ENCODE data around the gene ASAP2. TPM values are rescaled to one million over a fixed set of nuclear protein-coding genes. Genes with fewer than 3 reads are reported as not detected.

The ASAP2 gene
- total RNA-seq, 2 experiments from 2014 or later: not detected

DNA sequence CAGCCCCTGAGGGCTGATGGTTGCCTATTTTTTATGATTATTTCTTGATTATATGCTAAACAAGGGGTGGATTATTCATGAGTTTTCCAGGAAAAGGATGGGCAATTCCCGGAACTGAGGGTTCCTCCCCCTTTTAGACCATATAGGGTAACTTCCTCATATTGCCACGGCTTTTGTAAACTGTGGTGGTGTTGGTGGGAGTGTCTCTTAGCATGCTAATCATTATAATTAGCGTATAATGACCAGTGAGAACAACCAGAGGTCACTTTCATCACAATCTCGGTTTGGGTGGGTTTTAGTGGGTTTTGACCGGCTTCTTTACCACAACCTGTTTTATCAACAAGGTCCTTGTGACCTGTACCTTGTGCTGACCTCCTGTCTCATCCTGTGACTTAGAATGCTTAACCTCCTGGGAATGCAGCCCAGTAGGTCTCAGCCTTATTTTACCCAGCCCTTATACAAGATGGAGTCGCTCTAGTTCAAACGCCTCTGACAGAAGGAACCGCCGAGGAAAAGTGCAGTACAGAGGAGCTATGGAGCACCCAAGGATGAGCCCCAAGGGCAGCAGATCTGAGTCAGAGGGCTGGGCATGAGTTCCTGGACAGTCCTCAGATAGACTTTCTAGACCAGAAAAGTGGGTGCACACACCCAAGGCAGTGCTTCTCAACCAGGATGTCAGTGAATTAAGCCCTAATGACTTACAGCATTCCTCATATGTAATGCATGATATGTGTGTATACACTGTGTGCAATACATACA, 37.1 kb upstream of the ASAP2 start:
- DNase-seq (no peak), ATAC-seq (no peak)
- Mint-ChIP-seq H3K9me3 (ENCODE audit: insufficient read depth) (no peaks in the 10 kb centered on the region), H3K4me1 (ENCODE audit: low read depth) (no peaks in the 10 kb centered on the region), H3K36me3 (ENCODE audit: low read depth) (no peaks in the 10 kb centered on the region), H3K4me3 (no peak overlapping the region), H3K27me3 (ENCODE audit: low read depth) (peaks cover 8% of the 10 kb centered on the region), H3K27ac (no peak overlapping the region)
- ChIA-PET POLR2A (no interaction called here), CTCF (no interaction called here)

DNA sequence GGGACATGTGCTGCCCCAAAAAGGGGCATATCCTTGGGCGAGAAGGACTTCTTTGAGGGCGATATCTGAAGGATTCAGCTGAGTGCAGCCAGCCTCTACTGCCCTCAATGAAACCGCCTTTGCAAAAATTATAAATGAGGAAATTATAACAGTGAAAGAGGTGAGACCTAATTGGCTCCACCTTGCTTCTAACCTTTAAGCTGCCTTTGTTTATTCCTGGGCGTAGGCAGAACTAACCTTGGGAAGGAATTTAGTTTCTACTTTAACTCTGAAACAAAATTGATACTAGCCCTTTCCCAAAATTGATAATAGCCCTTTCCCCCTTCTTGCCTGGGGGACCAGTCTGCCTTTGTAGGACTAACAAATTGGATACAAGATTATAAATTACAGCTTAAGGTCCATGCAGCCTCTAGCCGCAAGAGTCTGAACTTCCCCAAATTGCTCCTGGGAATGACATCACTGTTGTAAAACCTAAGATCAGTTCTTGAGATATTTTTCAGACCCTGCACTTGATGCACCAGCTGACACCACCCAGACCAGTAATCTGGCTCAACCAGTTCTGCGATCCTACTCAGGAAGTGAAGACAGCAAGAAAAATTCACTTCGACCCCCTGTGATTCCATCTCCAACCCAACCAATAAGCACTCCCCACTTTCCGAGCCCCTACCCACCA, 36.0 kb upstream of the ASAP2 start:
- Mint-ChIP-seq H3K36me3 (ENCODE audit: low read depth) (no peaks in the 10 kb centered on the region), H3K27ac (no peak overlapping the region), H3K4me1 (ENCODE audit: low read depth) (no peaks in the 10 kb centered on the region), H3K4me3 (no peak overlapping the region), H3K9me3 (ENCODE audit: insufficient read depth) (no peaks in the 10 kb centered on the region), H3K27me3 (ENCODE audit: low read depth) (peaks cover 8% of the 10 kb centered on the region)
- CTCF ChIA-PET: no interaction called here
- DNase-seq (no peak), ATAC-seq (no peak)
- POLR2A ChIA-PET: interaction anchor here (0.7 kb wide), 1 partner anchor 817 kb away, joined by 4 read pairs; no protein-coding TSS in a partner anchor

DNA sequence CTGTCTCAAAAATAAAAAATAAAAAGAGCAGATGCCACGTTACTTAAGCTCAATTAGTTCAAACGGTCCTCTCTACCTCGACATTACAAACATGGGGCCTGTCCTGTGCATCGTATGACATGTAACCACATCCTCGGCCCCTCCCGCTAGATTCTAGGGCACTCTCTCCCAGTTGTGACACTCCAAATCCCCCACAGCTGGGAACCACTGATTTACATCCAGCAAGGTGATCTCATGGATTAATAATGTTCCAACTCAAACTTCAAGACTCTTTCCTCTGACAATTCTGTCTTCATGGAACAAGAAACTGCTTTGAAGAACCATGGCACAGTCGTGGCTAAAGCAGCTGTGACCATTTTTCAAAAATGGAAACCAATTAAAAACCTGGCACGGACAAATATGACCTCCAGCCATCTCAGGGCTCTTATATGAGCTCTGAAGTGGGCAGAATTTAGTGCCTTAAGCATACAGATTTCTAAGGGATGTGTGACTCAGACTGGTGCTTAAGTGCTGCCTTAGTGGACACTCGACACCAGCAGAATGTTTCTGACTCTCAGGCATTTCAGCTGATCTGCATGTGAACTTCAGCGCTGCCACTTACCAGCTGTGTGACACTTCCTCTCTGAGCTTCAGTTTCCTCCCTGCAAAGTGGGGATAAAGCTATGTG, 31.7 kb upstream of the ASAP2 start:
- no peak overlapping the region for H3K27ac Mint-ChIP-seq
- POLR2A ChIA-PET: no interaction called here
- CTCF ChIA-PET: no interaction called here
- no peaks in the 10 kb centered on the region for H3K36me3 Mint-ChIP-seq (ENCODE audit: low read depth)
- H3K4me3 Mint-ChIP-seq: no peak overlapping the region
- H3K4me1 Mint-ChIP-seq (ENCODE audit: low read depth): no peaks in the 10 kb centered on the region
- peaks cover 8% of the 10 kb centered on the region for H3K27me3 Mint-ChIP-seq (ENCODE audit: low read depth)
- no peak for DNase-seq
- H3K9me3 Mint-ChIP-seq (ENCODE audit: insufficient read depth): no peaks in the 10 kb centered on the region
- no peak for ATAC-seq

DNA sequence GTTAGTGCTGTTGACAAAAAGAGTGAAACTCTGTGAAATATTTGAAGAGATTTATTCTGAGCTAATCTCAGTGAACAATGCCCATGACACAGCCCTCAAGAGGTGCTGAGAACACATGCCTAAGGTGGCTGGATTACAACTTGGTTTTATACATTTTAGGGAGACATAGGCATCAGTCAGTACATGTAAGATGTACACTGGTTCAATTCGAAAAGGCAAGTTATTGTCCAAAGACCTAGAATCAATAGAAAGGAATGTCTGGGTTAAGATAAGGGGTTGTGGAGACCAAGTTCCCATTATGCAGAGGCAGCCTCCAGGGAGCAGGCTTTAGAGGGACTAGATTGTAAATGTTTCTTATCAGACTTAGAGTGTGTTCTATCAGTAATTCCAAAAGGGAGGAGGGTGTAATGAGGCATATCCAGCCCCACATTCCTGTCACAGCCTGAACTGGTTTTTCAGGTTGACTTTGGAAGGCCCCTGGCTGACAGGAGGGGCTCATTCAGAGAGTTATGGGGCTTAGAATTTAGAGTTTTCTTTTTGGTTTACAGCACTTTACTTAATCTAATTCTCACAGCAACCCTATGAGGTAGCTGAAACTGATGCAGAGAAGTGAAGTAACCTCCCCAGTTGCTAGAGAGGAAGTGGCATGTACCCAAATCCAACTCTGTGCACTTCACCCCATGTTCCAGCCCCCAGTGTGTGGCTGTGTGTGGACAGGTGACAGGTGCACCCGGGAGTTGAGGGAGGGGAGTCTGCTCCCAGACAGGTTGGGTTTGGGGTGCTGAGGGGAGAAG, 28.3 kb upstream of the ASAP2 start:
- Mint-ChIP-seq H3K4me3 (no peak overlapping the region), H3K27me3 (ENCODE audit: low read depth) (no peaks in the 10 kb centered on the region), H3K36me3 (ENCODE audit: low read depth) (no peaks in the 10 kb centered on the region), H3K9me3 (ENCODE audit: insufficient read depth) (no peaks in the 10 kb centered on the region), H3K4me1 (ENCODE audit: low read depth) (no peaks in the 10 kb centered on the region), H3K27ac (no peak overlapping the region)
- CTCF ChIA-PET: no interaction called here
- ATAC-seq (no peak), DNase-seq (no peak)
- POLR2A ChIA-PET: no interaction called here

DNA sequence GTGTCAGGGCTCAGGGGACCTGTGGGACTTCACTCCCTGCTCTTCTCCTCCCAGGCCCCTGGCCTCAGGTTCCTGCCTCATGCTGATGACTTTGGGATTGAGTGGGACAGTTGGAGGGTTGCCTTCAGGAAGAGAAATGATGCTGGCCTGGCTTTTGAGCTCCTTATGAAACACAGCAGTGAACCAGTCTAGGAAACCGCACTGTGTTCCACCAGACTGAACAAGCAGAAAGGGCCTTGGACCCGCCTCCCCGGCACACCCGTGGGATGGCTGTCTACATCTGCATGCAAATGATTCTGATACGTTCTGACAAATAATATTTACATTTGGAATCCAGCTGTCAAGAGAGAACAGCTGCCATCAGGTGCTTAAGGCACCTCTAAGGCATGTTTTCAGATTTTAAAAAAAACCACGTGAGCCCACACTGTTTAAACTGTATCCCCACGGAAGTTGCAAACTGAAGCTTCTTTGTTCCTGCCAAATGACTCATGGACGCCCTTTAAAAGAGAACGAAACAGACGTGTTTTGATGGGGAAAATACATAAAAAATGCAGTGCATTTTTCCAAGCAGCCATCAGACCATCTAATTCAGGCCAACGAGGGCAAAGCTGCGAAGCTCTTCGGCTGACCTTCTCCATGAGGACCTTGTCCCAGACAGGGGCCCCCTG, 27.6 kb upstream of the ASAP2 start:
- Mint-ChIP-seq H3K4me3 (no peak overlapping the region), H3K9me3 (ENCODE audit: insufficient read depth) (no peaks in the 10 kb centered on the region), H3K36me3 (ENCODE audit: low read depth) (no peaks in the 10 kb centered on the region), H3K27me3 (ENCODE audit: low read depth) (no peaks in the 10 kb centered on the region), H3K4me1 (ENCODE audit: low read depth) (no peaks in the 10 kb centered on the region), H3K27ac (no peak overlapping the region)
- CTCF ChIA-PET: no interaction called here
- DNase-seq (no peak), ATAC-seq (no peak)
- POLR2A ChIA-PET: no interaction called here

DNA sequence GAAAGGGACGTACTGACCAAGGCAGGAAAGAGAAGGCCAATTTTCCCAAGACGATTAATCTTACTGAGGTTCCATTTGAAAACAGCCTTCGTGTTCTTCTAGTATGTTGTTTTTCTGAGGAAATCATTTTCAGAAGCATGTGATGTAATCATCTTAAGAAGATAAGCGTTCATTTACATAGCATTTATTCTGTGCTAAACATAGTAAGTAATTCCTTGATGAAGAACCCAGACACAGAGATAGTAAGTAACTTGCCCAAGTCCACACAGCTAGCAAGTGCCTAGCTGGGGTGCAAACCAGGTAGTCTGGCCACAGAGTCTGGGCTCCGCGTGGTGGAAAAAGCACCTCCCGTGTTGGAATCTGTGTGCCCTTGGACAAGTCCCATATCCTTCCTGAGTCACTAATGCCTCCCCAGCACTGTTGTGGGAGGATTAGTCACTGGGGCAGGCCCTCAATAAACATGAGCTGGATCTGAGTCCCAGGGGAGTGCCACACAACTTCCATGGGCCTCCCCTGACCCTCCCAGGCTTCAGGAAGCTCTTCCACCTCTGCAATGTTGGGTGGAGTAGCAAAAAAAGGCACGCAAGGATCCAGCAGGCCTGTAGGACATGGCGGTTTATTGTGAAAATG, 26.9 kb upstream of the ASAP2 start:
- H3K27me3 Mint-ChIP-seq (ENCODE audit: low read depth): no peaks in the 10 kb centered on the region
- no peak for DNase-seq
- POLR2A ChIA-PET: no interaction called here
- CTCF ChIA-PET: no interaction called here
- H3K27ac Mint-ChIP-seq: no peak overlapping the region
- no peak overlapping the region for H3K4me3 Mint-ChIP-seq
- no peaks in the 10 kb centered on the region for H3K4me1 Mint-ChIP-seq (ENCODE audit: low read depth)
- H3K36me3 Mint-ChIP-seq (ENCODE audit: low read depth): no peaks in the 10 kb centered on the region
- no peaks in the 10 kb centered on the region for H3K9me3 Mint-ChIP-seq (ENCODE audit: insufficient read depth)
- no peak for ATAC-seq

DNA sequence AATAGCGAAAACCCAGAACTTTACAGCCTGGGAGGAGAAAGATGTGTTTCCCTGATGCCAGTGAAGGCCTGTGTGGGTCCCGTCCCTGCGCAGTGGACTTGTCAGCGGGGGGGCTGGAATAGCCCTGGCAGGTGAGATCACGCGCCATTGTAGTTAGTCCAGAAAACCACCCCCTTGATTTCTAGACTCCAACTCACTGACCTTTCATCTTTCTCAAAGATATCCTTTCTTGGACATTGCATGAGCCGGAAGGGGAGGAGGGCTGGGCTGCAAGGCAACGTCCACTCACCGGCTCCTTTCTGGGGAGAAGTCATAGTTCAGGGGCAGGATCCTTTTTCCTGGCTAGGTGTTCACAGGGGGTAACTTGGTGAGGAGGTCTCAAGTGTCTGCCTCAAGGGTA, 22.3 kb upstream of the ASAP2 start:
- CTCF ChIA-PET: no interaction called here
- no peaks in the 10 kb centered on the region for H3K27me3 Mint-ChIP-seq (ENCODE audit: low read depth)
- H3K4me3 Mint-ChIP-seq: no peak overlapping the region
- H3K27ac Mint-ChIP-seq: no peak overlapping the region
- H3K36me3 Mint-ChIP-seq (ENCODE audit: low read depth): no peaks in the 10 kb centered on the region
- H3K4me1 Mint-ChIP-seq (ENCODE audit: low read depth): no peaks in the 10 kb centered on the region
- DNase-seq: no peak
- ATAC-seq: no peak
- POLR2A ChIA-PET: no interaction called here
- H3K9me3 Mint-ChIP-seq (ENCODE audit: insufficient read depth): no peaks in the 10 kb centered on the region

DNA sequence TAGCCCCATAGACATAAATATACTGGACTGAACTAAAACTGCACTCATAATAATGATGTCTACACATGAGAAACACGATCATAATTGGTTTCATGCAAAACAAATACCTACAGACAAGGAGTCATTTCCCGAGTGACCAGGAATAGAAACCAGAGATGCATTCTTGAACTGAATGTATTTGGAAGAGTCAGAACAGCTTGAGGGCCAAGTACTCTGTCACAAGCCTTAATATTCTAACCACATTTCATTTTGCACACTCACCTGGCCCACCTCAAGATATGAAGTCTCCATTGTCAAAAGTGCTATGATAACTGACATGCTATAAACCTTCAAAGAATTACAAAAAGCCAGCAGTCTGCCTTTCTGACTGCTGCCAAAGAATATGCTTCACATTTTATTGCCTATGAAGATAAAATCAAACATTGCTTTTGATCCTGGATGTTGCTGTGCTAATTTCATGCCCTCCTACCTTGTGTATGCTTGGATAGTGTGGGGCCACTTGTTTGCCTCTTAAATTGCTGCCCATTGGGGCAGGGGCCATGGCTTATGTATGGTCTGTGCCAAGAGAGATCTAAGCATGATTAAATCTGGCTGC, 18.9 kb upstream of the ASAP2 start:
- Mint-ChIP-seq H3K4me1 (ENCODE audit: low read depth) (no peaks in the 10 kb centered on the region), H3K27me3 (ENCODE audit: low read depth) (no peaks in the 10 kb centered on the region), H3K36me3 (ENCODE audit: low read depth) (no peaks in the 10 kb centered on the region), H3K4me3 (no peak overlapping the region), H3K27ac (no peak overlapping the region), H3K9me3 (ENCODE audit: insufficient read depth) (no peaks in the 10 kb centered on the region)
- no peak for DNase-seq
- no peak for ATAC-seq
- ChIA-PET POLR2A (no interaction called here), CTCF (no interaction called here)

DNA sequence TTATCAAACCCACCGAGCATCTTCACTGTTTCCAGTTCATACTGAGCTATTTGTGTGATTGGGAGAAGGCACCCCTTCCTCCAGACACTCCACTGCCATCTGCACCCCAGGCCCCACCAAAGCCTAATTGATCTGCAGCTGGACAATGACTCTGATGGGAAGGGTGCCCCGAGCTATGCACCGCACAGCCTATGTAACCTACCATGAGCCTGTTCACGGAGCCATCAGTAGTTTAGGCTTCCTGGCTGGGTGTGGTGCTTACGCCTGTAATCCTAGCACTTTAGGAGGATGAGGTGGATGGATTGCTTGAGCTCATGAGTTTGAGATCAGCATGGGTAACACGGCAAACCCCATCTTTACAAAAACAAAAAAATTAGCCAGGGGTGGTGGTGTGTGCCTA, 17.8 kb upstream of the ASAP2 start:
- no peaks in the 10 kb centered on the region for H3K9me3 Mint-ChIP-seq (ENCODE audit: insufficient read depth)
- DNase-seq: no peak
- H3K36me3 Mint-ChIP-seq (ENCODE audit: low read depth): no peaks in the 10 kb centered on the region
- H3K4me3 Mint-ChIP-seq: no peak overlapping the region
- ChIA-PET POLR2A (no interaction called here), CTCF (no interaction called here)
- ATAC-seq: no peak
- no peaks in the 10 kb centered on the region for H3K27me3 Mint-ChIP-seq (ENCODE audit: low read depth)
- H3K4me1 Mint-ChIP-seq (ENCODE audit: low read depth): no peaks in the 10 kb centered on the region
- H3K27ac Mint-ChIP-seq: no peak overlapping the region

DNA sequence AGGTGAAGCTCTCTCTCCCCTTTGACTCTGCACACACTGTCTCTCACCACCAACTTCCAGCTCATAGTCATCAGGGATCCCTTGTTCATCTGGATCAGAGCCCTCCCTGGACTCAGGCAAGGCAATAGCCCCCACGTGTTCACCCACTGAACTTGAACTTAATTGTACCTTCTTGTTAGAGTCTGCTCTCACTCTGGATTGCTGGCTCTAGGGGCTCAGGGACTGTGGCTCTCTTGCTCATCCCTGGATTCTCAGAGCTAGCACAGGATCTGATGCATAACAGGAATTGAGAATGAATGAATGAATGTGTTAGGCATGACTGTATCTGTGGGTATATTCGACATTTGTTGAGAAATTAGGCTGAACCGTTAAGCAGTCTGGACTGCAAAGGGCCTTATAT, 16.7 kb upstream of the ASAP2 start:
- Mint-ChIP-seq H3K9me3 (ENCODE audit: insufficient read depth) (no peaks in the 10 kb centered on the region), H3K27me3 (ENCODE audit: low read depth) (no peaks in the 10 kb centered on the region), H3K36me3 (ENCODE audit: low read depth) (no peaks in the 10 kb centered on the region), H3K27ac (no peak overlapping the region), H3K4me1 (ENCODE audit: low read depth) (no peaks in the 10 kb centered on the region), H3K4me3 (no peak overlapping the region)
- CTCF ChIA-PET: no interaction called here
- POLR2A ChIA-PET: no interaction called here
- no peak for DNase-seq
- ATAC-seq: no peak

DNA sequence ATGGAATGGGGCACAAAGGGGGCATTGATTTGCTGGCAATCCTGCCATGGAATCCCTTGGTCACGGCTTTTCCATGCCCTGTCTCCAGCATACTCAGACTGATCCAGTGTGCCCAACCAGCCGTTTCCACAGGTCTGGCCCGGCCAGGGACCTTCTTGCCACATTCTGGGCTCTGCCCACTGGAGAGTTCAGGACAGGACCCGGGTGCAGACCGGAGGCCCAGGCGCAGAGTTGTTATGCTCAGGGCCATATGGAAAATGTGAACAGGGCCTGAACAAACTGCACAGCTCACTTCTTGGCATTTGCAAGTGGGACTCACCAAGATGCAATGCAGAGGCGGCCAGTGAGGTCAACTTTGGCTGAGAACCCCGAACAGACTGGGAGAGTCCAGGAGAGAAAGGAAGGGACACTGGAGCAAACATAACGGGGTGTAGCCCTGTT, 15.6 kb upstream of the ASAP2 start:
- H3K27ac Mint-ChIP-seq: no peak overlapping the region
- DNase-seq: no peak
- ATAC-seq: no peak
- H3K4me3 Mint-ChIP-seq: no peak overlapping the region
- no peaks in the 10 kb centered on the region for H3K4me1 Mint-ChIP-seq (ENCODE audit: low read depth)
- no peaks in the 10 kb centered on the region for H3K36me3 Mint-ChIP-seq (ENCODE audit: low read depth)
- ChIA-PET POLR2A (no interaction called here), CTCF (no interaction called here)
- H3K27me3 Mint-ChIP-seq (ENCODE audit: low read depth): no peaks in the 10 kb centered on the region
- no peaks in the 10 kb centered on the region for H3K9me3 Mint-ChIP-seq (ENCODE audit: insufficient read depth)

Measured in activated CD8-positive, alpha-beta T cell treated with anti-CD3 and anti-CD28 coated beads, Interleukin-2, amount 10 ng/mL, durations not matched to agents 7 days and 5 days (primary cell).